Endothelial cell of umbilical vein (primary cell): Measurements from ENCODE around the gene RGSL1. TPM values are rescaled to one million over a fixed set of nuclear protein-coding genes. Genes with fewer than 3 reads are reported as not detected.

Source experiments
- BruUV-seq: library from RNA; stranded (reverse); fragments of 400-500 nt; replicated peaks from 2 replicates; lab custom pipeline; 2021; lab: Mats Ljungman, UMichigan
- CTCF ChIA-PET: fragments of 300-600, 350-600 bp; sonication (Branson Sonifier 250); formaldehyde crosslinking; loops from one replicate; lab custom pipeline; 2021; ENCODE audit warnings: antibody characterized with exemption, inconsistent platforms; lab: Charles Lee
- POLR2A ChIA-PET: fragments of 300-600, 350-600 bp; sonication (Branson Sonifier 250); formaldehyde crosslinking; loops from one replicate; lab custom pipeline; 2021; ENCODE audit warnings: antibody characterized with exemption, inconsistent platforms; lab: Charles Lee
- DNase-seq: peaks from one replicate; pipeline ENCODE4 v3.0.0-alpha.2; 2011; ENCODE audit warnings: low read depth, low spot score
- FAIRE-seq: peaks from 2 replicates; lab custom pipeline; 2011; peaks lifted over from hg19 to GRCh38; lab: Jason Lieb, UNC
- H2AFZ ChIP-seq: 2 replicates; pipeline ENCODE4 v1.6.0; 2012; ENCODE audit warnings: low read depth, low read length, control low read depth, inconsistent platforms
- H3K27ac ChIP-seq: 2 replicates; pipeline ENCODE4 v1.5.1; 2011; ENCODE audit warnings: low read depth, mild to moderate bottlenecking, control low read depth, low read length, moderate library complexity; ENCODE audit not compliant: insufficient read depth
- H3K27me3 ChIP-seq, 2 experiments: 2 replicates each; pipeline versions ENCODE4 v1.6.0 to v1.6.1; 2011; ENCODE audit warnings: low read length in 2 of 2, mixed read lengths in 1 of 2; ENCODE audit not compliant: control insufficient read depth in 2 of 2, insufficient read depth in 2 of 2
- H3K36me3 ChIP-seq, 2 experiments: 2 replicates in 1 of 2; 3 replicates in 1 of 2; pipeline ENCODE4 v1.5.1; 2011; ENCODE audit warnings: low read length in 2 of 2, mild to moderate bottlenecking in 1 of 2, moderate library complexity in 1 of 2; ENCODE audit not compliant: control insufficient read depth in 2 of 2, insufficient read depth in 2 of 2; ENCODE audit errors: extremely low read depth in 1 of 2
- H3K4me1 ChIP-seq: 3 replicates; pipeline ENCODE4 v1.5.1; 2011; ENCODE audit warnings: mild to moderate bottlenecking, low read length; ENCODE audit not compliant: control insufficient read depth, insufficient read depth; ENCODE audit errors: extremely low read depth
- H3K4me2 ChIP-seq: 2 replicates; pipeline ENCODE4 v1.6.1; 2011; ENCODE audit warnings: low read length, control low read depth, mixed read lengths; ENCODE audit not compliant: insufficient read depth
- H3K4me3 ChIP-seq, 3 experiments: fragments of 200-600 bp in 1 of 3; sonication (generic), shearing (Covaris generic) in 1 of 3; replicated peaks in 1 of 3; 2 replicates each; pipeline ENCODE4 v1.5.1; 2011 to 2016; ENCODE audit warnings: control low read depth in 3 of 3, low read length in 3 of 3, mild to moderate bottlenecking in 2 of 3, inconsistent platforms in 1 of 3, low read depth in 1 of 3, moderate library complexity in 1 of 3; ENCODE audit not compliant: insufficient read depth in 1 of 3
- H3K79me2 ChIP-seq: 2 replicates; pipeline ENCODE4 v1.6.0; 2012; ENCODE audit warnings: low read length, inconsistent platforms; ENCODE audit not compliant: control insufficient read depth, insufficient read depth
- H3K9ac ChIP-seq: replicated peaks from 2 replicates; pipeline ENCODE3; 2011; ENCODE audit warnings: low read length, control low read depth; ENCODE audit not compliant: insufficient read depth; ENCODE audit errors: extremely low read depth
- H3K9me1 ChIP-seq: replicated peaks from 3 replicates; pipeline ENCODE4 v1.6.0; 2011; ENCODE audit warnings: mild to moderate bottlenecking, low read length; ENCODE audit not compliant: control insufficient read depth, insufficient read depth; ENCODE audit errors: extremely low read depth
- H3K9me3 ChIP-seq: replicated peaks from 2 replicates; pipeline ENCODE4 v1.5.1; 2012; ENCODE audit warnings: low read length, inconsistent platforms; ENCODE audit not compliant: control insufficient read depth, insufficient read depth
- H4K20me1 ChIP-seq: replicated peaks from 2 replicates; pipeline ENCODE3; 2011; ENCODE audit warnings: mild to moderate bottlenecking, low read length; ENCODE audit not compliant: control insufficient read depth, insufficient read depth; ENCODE audit errors: extremely low read depth
- EZH2 ChIP-seq: IDR thresholded peaks from 2 replicates; pipeline ENCODE4 v1.6.1; 2012; ENCODE audit warnings: borderline replicate concordance, low read depth, mild to moderate bottlenecking, moderate library complexity, low read length, inconsistent platforms; ENCODE audit not compliant: severe bottlenecking
- FOS ChIP-seq: IDR thresholded peaks from 2 replicates; pipeline ENCODE4 v1.6.1; 2011; ENCODE audit warnings: mild to moderate bottlenecking, low read length, moderate library complexity, borderline replicate concordance; ENCODE audit not compliant: insufficient read depth
- GATA2 ChIP-seq: IDR thresholded peaks from 2 replicates; pipeline ENCODE4 v1.7.0; 2011; ENCODE audit warnings: low read depth, mild to moderate bottlenecking, moderate library complexity, mixed read lengths, low read length; ENCODE audit not compliant: insufficient read length, insufficient read depth
- JUN ChIP-seq: IDR thresholded peaks from 2 replicates; pipeline ENCODE4 v1.6.1; 2011; ENCODE audit warnings: borderline replicate concordance, low read depth; ENCODE audit not compliant: insufficient read length, insufficient read depth
- MYC ChIP-seq: IDR thresholded peaks from one replicate; pipeline ENCODE4 v1.6.1; 2011; ENCODE audit warnings: mild to moderate bottlenecking, low read depth, low read length
- POLR2A ChIP-seq: IDR thresholded peaks from 2 replicates; pipeline ENCODE4 v1.6.1; 2012; ENCODE audit warnings: low read depth, mild to moderate bottlenecking, control low read depth, low read length
- POLR2AphosphoS5 ChIP-seq: IDR thresholded peaks from 2 replicates; pipeline ENCODE4 v1.6.1; 2012; ENCODE audit warnings: low read depth, mild to moderate bottlenecking, control low read depth, low read length, moderate library complexity; ENCODE audit not compliant: insufficient read depth
- dilution Hi-C: fragments of 300-500 bp; cut with MboI; formaldehyde crosslinking; loops from one replicate; pipeline ENCODE4 v1.15.0; 2019; ENCODE audit warnings: low sequenced_read_pairs; ENCODE audit not compliant: extremely low pct_ligation_motif_present
- intact Hi-C: fragments of 100-400 bp; cut with micrococcal nuclease; formaldehyde crosslinking; loops from one replicate; pipeline ENCODE4 v1.10.0; 2022
- polyA plus RNA-seq, 4 experiments: library from polyadenylated mRNA; depleted of rRNA in 3 of 4; stranded (reverse) in 3 of 4; unstranded in 1 of 4; fragments of >200 nt; gene quantifications; 2 replicates each; pipeline versions ENCODE4 v1.2.1 to v1.2.3, GENCODE V29; 2011 to 2012; ENCODE audit warnings: missing spikeins in 1 of 4
- total RNA-seq: library from RNA; stranded (reverse); gene quantifications from 2 replicates; pipeline ENCODE4 v1.2.3, GENCODE V29; 2021
- TF ChIP-seq, protein P1 (sequence below): IDR thresholded peaks from 2 replicates; pipeline ENCODE4 v1.6.1; 2011; ENCODE audit not compliant: insufficient read depth, insufficient read length
- TF ChIP-seq, protein P2 (sequence below), 2 donors: IDR thresholded peaks; 1 replicate in 1 of 2; 2 replicates in 1 of 2; pipeline ENCODE4 v1.5.1; 2011; ENCODE audit warnings: low read length in 2 of 2, mild to moderate bottlenecking in 2 of 2, moderate library complexity in 2 of 2, control low read depth in 1 of 2, inconsistent platforms in 1 of 2, low read depth in 1 of 2; ENCODE audit not compliant: insufficient read depth in 1 of 2; ENCODE audit errors: extremely low read depth in 1 of 2

Gene RGSL1
- total and polyA plus RNA-seq, 2 donors (not counting 3 experiments of a cell fraction or from before 2014, with no cell fraction given), result not detected

DNA sequence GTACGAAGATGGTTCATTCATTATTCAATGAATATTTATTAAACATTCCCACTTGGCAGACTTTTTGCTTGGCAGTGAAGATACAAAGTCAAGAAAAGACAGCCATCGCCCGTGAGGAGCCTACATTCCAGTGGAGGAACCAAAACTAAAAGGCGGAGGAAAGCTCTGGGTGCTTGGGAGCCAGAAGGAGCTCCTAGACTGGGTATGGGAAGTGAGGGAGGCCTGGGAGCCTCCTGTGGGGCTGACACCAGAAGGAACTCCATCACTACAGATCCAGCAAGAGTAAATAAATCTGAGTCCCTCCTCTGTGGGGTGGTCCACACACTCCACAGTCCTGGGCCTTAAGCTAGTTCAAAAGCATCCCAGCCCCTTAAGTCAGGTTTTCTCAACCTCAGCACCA is 124.2 kb downstream of the RGSL1 start:
- Histone ChIP-seq H3K4me1 (no peaks in the 10 kb centered on the region), H3K27me3 (no peaks in the 10 kb centered on the region), H3K36me3 (no peaks in the 10 kb centered on the region), H3K9me1 (no peaks in the 10 kb centered on the region), H3K79me2 (no peaks in the 10 kb centered on the region), H3K9ac (no peak overlapping the region), H3K4me3 (no peak overlapping the region), H3K4me2 (no peak overlapping the region), H4K20me1 (no peaks in the 10 kb centered on the region), H2AFZ (no peak overlapping the region), H3K27ac (no peak overlapping the region), H3K9me3 (no peaks in the 10 kb centered on the region)
- dilution Hi-C loops (no loop called here), intact Hi-C loops (no loop called here)
- ChIA-PET CTCF (interaction anchor here (1.6 to 1.7 kb wide), 2 partner anchors 21 to 22 kb away, joined by 8 read pairs; no protein-coding TSS in a partner anchor), POLR2A (no interaction called here)
- no peak for DNase-seq
- TF ChIP-seq POLR2AphosphoS5 (no peak), POLR2A (no peak), FOS (no peak), MYC (no peak), GATA2 (no peak), JUN (no peak), EZH2 (no peak)
- TF ChIP-seq, protein P1, sequence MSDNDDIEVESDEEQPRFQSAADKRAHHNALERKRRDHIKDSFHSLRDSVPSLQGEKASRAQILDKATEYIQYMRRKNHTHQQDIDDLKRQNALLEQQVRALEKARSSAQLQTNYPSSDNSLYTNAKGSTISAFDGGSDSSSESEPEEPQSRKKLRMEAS, result no peak
- TF ChIP-seq, protein P2, sequence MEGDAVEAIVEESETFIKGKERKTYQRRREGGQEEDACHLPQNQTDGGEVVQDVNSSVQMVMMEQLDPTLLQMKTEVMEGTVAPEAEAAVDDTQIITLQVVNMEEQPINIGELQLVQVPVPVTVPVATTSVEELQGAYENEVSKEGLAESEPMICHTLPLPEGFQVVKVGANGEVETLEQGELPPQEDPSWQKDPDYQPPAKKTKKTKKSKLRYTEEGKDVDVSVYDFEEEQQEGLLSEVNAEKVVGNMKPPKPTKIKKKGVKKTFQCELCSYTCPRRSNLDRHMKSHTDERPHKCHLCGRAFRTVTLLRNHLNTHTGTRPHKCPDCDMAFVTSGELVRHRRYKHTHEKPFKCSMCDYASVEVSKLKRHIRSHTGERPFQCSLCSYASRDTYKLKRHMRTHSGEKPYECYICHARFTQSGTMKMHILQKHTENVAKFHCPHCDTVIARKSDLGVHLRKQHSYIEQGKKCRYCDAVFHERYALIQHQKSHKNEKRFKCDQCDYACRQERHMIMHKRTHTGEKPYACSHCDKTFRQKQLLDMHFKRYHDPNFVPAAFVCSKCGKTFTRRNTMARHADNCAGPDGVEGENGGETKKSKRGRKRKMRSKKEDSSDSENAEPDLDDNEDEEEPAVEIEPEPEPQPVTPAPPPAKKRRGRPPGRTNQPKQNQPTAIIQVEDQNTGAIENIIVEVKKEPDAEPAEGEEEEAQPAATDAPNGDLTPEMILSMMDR (IDR thresholded peaks at IDR 0.05; ENCODE audit: extremely low read depth in 1 of 2, insufficient read depth in 1 of 2, low read depth in 1 of 2, low read length in 2 of 2), result no peak
- FAIRE-seq, result no peak
- no TSS peak for BruUV-seq
